HUES48 (cell line): Measurements from ENCODE around the gene RAB40C.

Experiments
- H3K27ac ChIP-seq: one replicate; pipeline ENCODE4 v1.7.0; 2013; ENCODE audit warnings: low read depth, low read length, inconsistent platforms
- H3K27me3 ChIP-seq: 2 replicates; pipeline ENCODE4 v1.6.1; 2013; ENCODE audit warnings: mild to moderate bottlenecking, low read length; ENCODE audit not compliant: control insufficient read depth, insufficient read depth
- H3K36me3 ChIP-seq: 2 replicates; pipeline ENCODE4 v1.6.1; 2013; ENCODE audit warnings: low read length; ENCODE audit not compliant: control insufficient read depth, insufficient read depth
- H3K4me1 ChIP-seq: 2 replicates; pipeline ENCODE4 v1.6.1; 2013; ENCODE audit warnings: mild to moderate bottlenecking, low read length; ENCODE audit not compliant: control insufficient read depth, insufficient read depth
- H3K4me3 ChIP-seq: 2 replicates; pipeline ENCODE4 v1.5.1; 2013; ENCODE audit warnings: mild to moderate bottlenecking, low read depth, low read length
- H3K9ac ChIP-seq: 2 replicates; pipeline ENCODE4 v1.6.1; 2013; ENCODE audit warnings: mild to moderate bottlenecking, low read depth, low read length, moderate library complexity
- H3K9me3 ChIP-seq: 2 replicates; pipeline ENCODE4 v1.6.1; 2013; ENCODE audit warnings: low read length; ENCODE audit not compliant: control insufficient read depth, insufficient read depth

RAB40C gene

DNA sequence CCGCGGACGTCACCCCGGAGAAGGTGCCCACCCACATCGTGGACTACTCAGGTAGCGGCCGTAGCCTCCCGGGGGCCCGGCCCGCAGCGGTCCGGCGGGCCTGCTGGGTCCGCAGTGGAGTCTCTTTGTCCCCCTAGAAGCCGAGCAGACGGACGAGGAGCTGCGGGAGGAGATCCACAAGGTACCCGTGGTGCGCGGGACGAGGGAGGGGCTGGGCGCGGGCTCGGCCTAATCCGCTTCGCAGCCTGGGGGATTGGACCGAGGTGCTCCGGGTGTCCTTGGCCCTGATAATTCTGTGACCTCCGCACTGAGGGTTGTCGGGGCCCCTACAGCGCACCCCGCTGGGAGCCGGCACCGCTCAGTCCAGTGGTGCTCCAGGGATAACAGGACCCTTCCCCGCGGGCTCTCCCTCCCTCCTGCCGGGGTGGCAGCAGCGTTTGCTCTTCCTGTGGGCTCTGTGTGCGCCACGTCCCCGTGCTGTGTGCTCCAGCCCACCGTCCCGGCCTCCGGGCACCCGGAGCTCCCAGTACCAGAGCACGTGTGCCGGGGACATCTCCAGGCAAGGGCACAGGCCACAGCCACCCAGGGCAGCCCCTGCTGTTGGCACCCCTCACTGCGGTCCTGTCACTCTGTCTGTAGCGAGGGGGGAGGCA, 78.8 kb downstream of the RAB40C start:
- H3K9ac ChIP-seq, result peak overlapping the region; percentile 51; the same call in 1 of the 2 replicates
- H3K27ac ChIP-seq, result peak overlapping the region; percentile 42
- H3K9me3 ChIP-seq, result no peaks in the 10 kb centered on the region
- H3K36me3 ChIP-seq, result peaks cover 50% of the 10 kb centered on the region
- 0 out of 2 replicates have a peak, but pooled peaks cover 3% of the 10 kb centered on the region for H3K4me1 ChIP-seq
- H3K4me3 ChIP-seq, result peak overlapping the region; percentile 87
- H3K27me3 ChIP-seq, result no peaks in the 10 kb centered on the region

- 0 out of 2 replicates have a peak, but pooled peaks cover 6% of the 10 kb centered on the region for H3K4me1 ChIP-seq
- no peak overlapping the region for H3K9ac ChIP-seq
- H3K27ac ChIP-seq, result no peak overlapping the region
- H3K27me3 ChIP-seq, result no peaks in the 10 kb centered on the region
- no peaks in the 10 kb centered on the region for H3K9me3 ChIP-seq
- H3K4me3 ChIP-seq, result no peak overlapping the region
- H3K36me3 ChIP-seq, result peaks cover 57% of the 10 kb centered on the region
These were observed 79.8 kb downstream of the RAB40C start for GRCh38 chr16:669666-670065.

- H3K4me1 ChIP-seq, result 0 out of 2 replicates have a peak, but pooled peaks cover 10% of the 10 kb centered on the region
- H3K36me3 ChIP-seq, result peaks cover 57% of the 10 kb centered on the region
- no peaks in the 10 kb centered on the region for H3K27me3 ChIP-seq
- no peak overlapping the region for H3K9ac ChIP-seq
- no peak overlapping the region for H3K4me3 ChIP-seq
- H3K9me3 ChIP-seq, result no peaks in the 10 kb centered on the region
- no peak overlapping the region for H3K27ac ChIP-seq
These were observed 80.9 kb downstream of the RAB40C start for GRCh38 chr16:670485-671352.

DNA sequence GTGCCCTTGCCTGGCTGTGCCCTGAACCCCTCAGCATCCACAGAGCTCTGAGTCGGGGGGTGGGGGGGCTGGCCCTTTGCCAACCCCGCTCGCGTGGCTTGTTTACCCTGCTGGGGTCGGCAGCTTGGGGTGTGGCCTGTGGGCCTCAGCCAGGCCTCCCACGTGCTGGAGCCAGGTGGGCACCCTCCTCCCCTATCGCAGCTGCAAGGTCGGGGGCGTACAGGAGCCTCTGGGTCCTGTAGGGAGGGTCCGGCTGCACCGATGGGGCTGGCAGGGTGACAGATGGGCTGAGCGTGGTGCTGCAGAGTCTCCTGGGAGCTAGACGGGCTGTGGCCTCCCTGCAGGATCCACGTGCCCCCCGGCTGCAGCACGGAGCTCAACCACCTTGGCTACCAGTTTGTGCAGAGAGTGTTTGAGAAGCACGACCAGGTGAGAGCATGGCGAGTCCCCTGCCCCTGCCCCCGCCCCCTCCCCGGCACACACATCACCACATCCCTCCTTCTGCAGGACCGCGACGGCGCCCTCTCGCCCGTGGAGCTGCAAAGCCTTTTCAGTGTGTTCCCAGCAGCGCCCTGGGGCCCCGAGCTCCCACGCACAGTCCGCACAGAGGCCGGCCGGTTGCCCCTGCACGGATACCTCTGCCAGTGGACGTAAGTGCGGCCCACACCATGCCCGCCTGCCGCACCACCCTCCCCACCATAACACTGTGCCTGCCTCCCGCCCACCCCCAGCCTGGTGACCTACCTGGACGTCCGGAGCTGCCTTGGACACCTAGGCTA, 81.7 kb downstream of the RAB40C start:
- H3K9me3 ChIP-seq, result no peaks in the 10 kb centered on the region
- H3K36me3 ChIP-seq, result peaks cover 54% of the 10 kb centered on the region
- H3K27me3 ChIP-seq, result no peaks in the 10 kb centered on the region
- H3K27ac ChIP-seq, result no peak overlapping the region
- H3K9ac ChIP-seq, result no peak overlapping the region
- H3K4me1 ChIP-seq, result peaks cover 11% of the 10 kb centered on the region; the same call in 1 of the 2 replicates
- no peak overlapping the region for H3K4me3 ChIP-seq

- H3K4me1 ChIP-seq, result peaks cover 20% of the 10 kb centered on the region; the same call in 1 of the 2 replicates
- no peak overlapping the region for H3K4me3 ChIP-seq
- H3K27ac ChIP-seq, result no peak overlapping the region
- H3K9me3 ChIP-seq, result no peaks in the 10 kb centered on the region
- no peak overlapping the region for H3K9ac ChIP-seq
- no peaks in the 10 kb centered on the region for H3K27me3 ChIP-seq
- H3K36me3 ChIP-seq, result peaks cover 53% of the 10 kb centered on the region
These were observed 82.5 kb downstream of the RAB40C start for GRCh38 chr16:672371-672770.

GRCh38 chr16:672851-673250, 83.0 kb downstream of the RAB40C start:
- peaks cover 53% of the 10 kb centered on the region for H3K36me3 ChIP-seq
- no peak overlapping the region for H3K4me3 ChIP-seq
- no peak overlapping the region for H3K27ac ChIP-seq
- no peaks in the 10 kb centered on the region for H3K27me3 ChIP-seq
- H3K9me3 ChIP-seq, result no peaks in the 10 kb centered on the region
- H3K9ac ChIP-seq, result no peak overlapping the region
- H3K4me1 ChIP-seq, result peaks cover 20% of the 10 kb centered on the region; the same call in 1 of the 2 replicates

GRCh38 chr16:673399-673991, 83.6 kb downstream of the RAB40C start:
- H3K27ac ChIP-seq, result no peak overlapping the region
- H3K9ac ChIP-seq, result no peak overlapping the region
- H3K27me3 ChIP-seq, result no peaks in the 10 kb centered on the region
- H3K4me1 ChIP-seq, result peaks cover 20% of the 10 kb centered on the region; the same call in 1 of the 2 replicates
- H3K9me3 ChIP-seq, result no peaks in the 10 kb centered on the region
- H3K36me3 ChIP-seq, result peaks cover 53% of the 10 kb centered on the region
- H3K4me3 ChIP-seq, result no peak overlapping the region

DNA sequence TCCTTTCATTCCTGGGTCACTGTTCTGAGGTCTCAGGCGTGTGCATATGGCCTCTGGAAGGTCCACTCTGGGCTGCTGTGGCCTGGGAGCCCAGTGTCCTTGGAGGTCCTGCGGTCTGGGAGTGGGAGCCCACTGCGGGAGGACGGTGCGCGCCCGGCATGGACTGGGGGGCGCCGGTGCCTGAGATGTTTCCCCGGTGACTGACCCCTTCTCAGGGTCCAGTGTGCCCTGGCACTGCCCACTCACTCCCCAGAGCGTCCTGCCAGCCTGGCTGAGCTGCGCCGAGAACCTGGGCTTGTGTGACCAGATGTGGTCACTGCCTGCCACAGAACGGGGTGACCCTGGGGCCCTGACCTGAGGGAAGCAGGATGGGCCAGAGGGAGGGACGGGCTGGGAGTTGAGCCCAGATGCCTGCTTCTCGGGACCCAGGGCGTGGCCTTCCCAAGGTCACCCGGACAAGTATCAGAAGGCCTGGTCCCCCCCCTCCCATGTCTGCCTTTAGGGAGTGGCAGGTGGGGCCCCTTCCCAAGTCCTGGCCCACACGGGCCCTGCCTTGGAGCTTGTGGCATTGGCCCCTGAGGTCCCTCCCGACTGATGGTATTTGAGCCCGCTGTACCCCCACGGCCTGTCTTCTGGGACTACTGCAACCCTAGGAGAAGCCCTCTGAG, 84.5 kb downstream of the RAB40C start:
- Histone ChIP-seq H3K36me3 (peaks cover 49% of the 10 kb centered on the region), H3K4me3 (no peak overlapping the region; the same call in 1 of the 2 replicates)

DNA sequence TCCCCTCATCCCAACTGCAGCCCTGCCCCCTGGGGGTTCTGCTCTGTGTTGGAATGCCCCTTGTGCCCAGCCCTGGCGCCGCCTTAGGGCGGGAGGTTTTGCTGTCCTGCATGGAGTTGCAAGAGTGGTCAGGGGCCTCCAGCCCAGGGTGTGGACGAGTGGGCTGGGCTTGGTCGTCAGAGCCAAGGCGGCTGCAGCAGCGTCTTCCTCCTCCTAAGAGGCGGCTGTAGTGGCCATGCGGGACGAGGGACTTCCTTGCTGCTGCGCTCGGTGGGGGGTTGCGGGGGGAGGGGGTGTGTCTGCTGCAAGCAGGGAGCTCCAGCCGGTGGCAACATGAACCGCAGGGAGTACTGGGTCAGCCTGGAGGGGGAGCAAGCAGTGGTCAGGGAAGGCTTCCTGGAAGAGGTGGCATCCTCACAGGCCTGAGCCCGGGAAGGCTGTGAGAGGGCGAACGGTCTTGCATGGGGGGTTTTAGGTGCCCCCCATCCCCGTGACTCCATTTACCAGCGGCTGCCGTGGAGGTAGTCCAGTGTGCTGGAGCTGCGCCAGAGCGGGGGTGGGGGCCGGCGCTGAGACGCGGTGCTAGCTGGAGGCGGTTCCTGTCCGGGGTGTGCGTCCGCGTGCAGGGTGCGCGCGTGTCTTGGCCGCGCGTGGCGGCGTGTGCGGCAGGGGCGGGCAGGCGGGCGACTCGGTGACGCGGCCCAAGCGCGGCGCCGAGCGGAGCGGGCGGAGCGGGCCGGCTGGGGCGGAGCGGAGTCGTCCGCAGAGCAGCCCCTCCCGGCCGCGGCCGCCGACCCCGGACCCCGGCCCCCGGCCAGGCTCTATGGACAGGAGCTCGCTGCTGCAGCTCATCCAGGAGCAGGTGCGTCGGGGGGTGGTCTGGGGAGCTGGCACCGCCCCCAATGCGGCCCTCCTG, 85.4 kb downstream of the RAB40C start, which contains the start of gene RHBDL1:
Gene RHBDL1 (plus strand): TSS at position 704 of the 916 bp plus-strand sequence. CDS start 120 bp downstream, at position 824.
- peaks cover 27% of the 10 kb centered on the region; the same call in 1 of the 2 replicates for H3K4me1 ChIP-seq
- no peak within 1 kb of the TSS for H3K9ac ChIP-seq
- no peaks in the 10 kb centered on the region for H3K9me3 ChIP-seq
- H3K27me3 ChIP-seq, result no peaks in the 10 kb centered on the region
- H3K36me3 ChIP-seq, result peaks cover 40% of the 10 kb centered on the region
- no peak within 1 kb of the TSS for H3K27ac ChIP-seq
- H3K4me3 ChIP-seq, result peak within 1 kb of the TSS; percentile 67

More for the DNA sequence above, 84.5 kb downstream of the RAB40C start:
- H3K9me3 ChIP-seq, result no peaks in the 10 kb centered on the region
- H3K27me3 ChIP-seq, result no peaks in the 10 kb centered on the region
- no peak overlapping the region for H3K27ac ChIP-seq
- H3K4me1 ChIP-seq, result peaks cover 27% of the 10 kb centered on the region; the same call in 1 of the 2 replicates
- H3K9ac ChIP-seq, result no peak overlapping the region
